Retinal pigment epithelial cell (primary cell): Measurements from ENCODE around the gene XK.

ENCODE experiments used
- DNase-seq: peaks from one replicate; pipeline ENCODE4 v3.0.0-alpha.2; 2010; ENCODE audit warnings: low read depth
- H3K4me3 ChIP-seq: 2 replicates; pipeline ENCODE4 v1.5.1; 2011; ENCODE audit warnings: mild to moderate bottlenecking, low read length, control low read depth, moderate library complexity
- TF ChIP-seq, protein P1 (sequence below): conservative IDR thresholded peaks from 2 replicates; pipeline ENCODE4 v1.5.1; 2011; ENCODE audit warnings: low read depth, low read length, control low read depth, inconsistent platforms

XK gene

GRCh38 chrX:37651921-37652452, 33.6 kb upstream of the XK start:
- TF ChIP-seq, protein P1, sequence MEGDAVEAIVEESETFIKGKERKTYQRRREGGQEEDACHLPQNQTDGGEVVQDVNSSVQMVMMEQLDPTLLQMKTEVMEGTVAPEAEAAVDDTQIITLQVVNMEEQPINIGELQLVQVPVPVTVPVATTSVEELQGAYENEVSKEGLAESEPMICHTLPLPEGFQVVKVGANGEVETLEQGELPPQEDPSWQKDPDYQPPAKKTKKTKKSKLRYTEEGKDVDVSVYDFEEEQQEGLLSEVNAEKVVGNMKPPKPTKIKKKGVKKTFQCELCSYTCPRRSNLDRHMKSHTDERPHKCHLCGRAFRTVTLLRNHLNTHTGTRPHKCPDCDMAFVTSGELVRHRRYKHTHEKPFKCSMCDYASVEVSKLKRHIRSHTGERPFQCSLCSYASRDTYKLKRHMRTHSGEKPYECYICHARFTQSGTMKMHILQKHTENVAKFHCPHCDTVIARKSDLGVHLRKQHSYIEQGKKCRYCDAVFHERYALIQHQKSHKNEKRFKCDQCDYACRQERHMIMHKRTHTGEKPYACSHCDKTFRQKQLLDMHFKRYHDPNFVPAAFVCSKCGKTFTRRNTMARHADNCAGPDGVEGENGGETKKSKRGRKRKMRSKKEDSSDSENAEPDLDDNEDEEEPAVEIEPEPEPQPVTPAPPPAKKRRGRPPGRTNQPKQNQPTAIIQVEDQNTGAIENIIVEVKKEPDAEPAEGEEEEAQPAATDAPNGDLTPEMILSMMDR: no peak
- no peak overlapping the region for H3K4me3 ChIP-seq
- no peak for DNase-seq

- H3K4me3 ChIP-seq: no peak overlapping the region
- DNase-seq: no peak
- TF ChIP-seq, protein P1: no peak
These were observed 32.9 kb upstream of the XK start for GRCh38 chrX:37652589-37653231.

DNA sequence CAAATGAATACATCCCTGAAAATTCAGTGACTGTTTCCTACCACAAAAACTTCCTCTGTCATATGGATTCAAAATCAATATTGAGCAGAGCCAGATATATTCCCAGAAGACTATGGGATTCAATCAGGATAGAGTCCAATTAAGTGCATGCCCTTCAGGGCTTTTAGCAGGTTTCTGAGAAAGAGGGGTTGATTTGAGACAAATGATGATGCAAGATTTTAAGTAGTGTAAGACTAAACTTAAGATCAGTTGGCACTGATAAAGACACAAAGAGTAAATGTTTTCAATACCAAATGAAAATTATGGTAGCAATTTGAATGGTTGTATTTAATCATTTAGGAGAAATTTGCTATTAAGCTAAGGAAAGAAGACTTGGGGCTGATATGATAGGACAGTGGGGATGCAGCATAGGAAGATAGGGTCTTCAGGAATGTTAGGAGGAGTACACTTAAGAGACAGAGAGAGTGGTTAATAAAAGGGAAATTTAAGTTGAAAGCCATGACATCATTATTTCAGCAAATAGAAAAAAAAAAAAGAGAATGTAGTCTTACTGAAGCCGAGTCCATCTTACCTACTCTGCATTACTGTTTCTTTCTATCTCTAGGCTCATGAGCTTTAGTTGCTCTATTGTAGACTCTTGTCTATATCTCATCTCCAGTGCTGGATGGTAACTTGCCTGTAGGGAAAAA, 32.0 kb upstream of the XK start:
- TF ChIP-seq, protein P1: no peak
- DNase-seq: no peak
- no peak overlapping the region for H3K4me3 ChIP-seq

DNA sequence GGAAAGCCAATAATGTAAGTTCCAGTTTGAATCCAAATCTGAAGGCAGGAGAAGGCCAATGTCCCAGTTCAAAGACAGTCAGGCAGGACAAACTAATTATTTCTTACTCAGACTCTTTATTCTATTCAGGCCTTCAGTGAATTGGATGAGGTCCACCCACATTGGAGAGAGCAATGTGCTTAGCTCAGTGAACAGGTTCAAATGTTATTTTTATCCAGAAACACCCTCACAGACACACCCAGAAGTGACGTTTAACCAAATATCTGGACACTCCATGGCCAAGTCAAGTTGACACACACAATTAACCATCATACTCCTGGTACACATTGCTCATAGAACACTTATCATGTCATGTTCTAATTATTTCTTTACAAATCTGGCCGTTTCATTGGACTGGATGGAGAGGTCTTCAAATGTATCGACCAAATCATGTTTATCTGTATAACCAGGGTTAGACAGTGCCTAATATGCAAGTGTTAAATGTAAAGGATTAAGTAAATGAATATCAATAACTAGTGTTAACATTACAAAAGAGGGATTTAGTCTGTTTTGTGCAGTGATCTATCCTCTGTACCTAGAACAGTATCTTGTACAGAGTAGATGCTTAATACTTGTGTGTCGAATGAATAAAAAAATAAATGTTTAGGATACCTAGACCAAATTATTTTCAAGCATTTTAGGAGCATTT, 27.1 kb upstream of the XK start:
- no peak overlapping the region for H3K4me3 ChIP-seq
- TF ChIP-seq, protein P1: no peak
- DNase-seq: no peak

DNA sequence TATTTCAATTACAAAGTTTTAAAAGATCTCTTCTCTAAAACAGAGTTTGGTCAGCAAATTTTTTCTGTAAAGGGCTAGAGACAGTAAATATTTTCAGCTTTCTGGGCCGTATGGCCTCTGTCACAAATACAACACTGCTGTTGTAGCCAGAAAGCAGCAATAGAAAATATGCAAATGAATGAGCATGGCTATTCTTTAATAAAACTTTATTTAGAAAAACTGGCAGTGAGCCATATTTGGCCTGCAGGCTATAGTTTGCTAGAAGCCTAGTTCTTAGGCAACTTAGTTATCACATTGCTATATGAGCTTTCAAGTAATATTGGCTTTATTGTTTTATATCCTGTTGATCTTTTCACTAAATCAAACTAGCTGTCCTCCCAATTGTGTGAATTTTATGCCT, 26.5 kb upstream of the XK start:
- DNase-seq: no peak
- no peak overlapping the region for H3K4me3 ChIP-seq
- TF ChIP-seq, protein P1: no peak

- TF ChIP-seq, protein P1: no peak
- no peak for DNase-seq
These were observed 23.4 kb upstream of the XK start for GRCh38 chrX:37662181-37662580.

GRCh38 chrX:37666516-37666915, 19.1 kb upstream of the XK start:
- TF ChIP-seq, protein P1: no peak
- H3K4me3 ChIP-seq: no peak overlapping the region
- DNase-seq: no peak

More at GRCh38 chrX:37662181-37662580, 23.4 kb upstream of the XK start:
- H3K4me3 ChIP-seq: no peak overlapping the region
